ENCODE results near the gene HAGHL. TPM values are rescaled to one million over a fixed set of nuclear protein-coding genes. Genes with fewer than 3 reads are reported as not detected.
A peak's percentile ranks its signal among the peaks of the same experiment; 100 is the strongest.

HAGHL gene
- total and polyA plus RNA-seq, 2 donors from 2014 or later: 7.5 to 18.0 TPM

GRCh38 chr16:756428-756827 lies 29.5 kb downstream of the HAGHL start:
- Histone ChIP-seq H3K9ac (ENCODE audit: low read length in 3 of 3) (no peak overlapping the region), H3K27ac (ENCODE audit: low read depth in 2 of 2, low read length in 2 of 2) (no peak overlapping the region), H3K27me3 (ENCODE audit: control insufficient read depth, insufficient read depth, low read length) (no peaks in the 10 kb centered on the region), H3K36me3 (ENCODE audit: control insufficient read depth in 2 of 3, insufficient read depth in 3 of 3, low read length in 3 of 3) (no peaks in the 10 kb centered on the region), H3K4me1 (ENCODE audit: control insufficient read depth in 2 of 3, insufficient read depth in 2 of 3, low read depth in 1 of 3, low read length in 3 of 3) (no peaks in the 10 kb centered on the region), H3K4me3 (ENCODE audit: low read length in 3 of 3) (no peak overlapping the region), H3K9me3 (ENCODE audit: control insufficient read depth in 2 of 3, insufficient read depth in 1 of 3, low read length in 3 of 3) (no peaks in the 10 kb centered on the region)
- intact Hi-C loops (cut with DNase I): no loop called here
- no peak for DNase-seq
- FAIRE-seq: no peak
- no peak for TF ChIP-seq CTCF (IDR thresholded peaks at IDR 0.05; ENCODE audit: borderline replicate concordance, extremely low read depth, insufficient read depth)

GRCh38 chr16:759110-759910 lies 32.4 kb downstream of the HAGHL start:
- H3K27me3 ChIP-seq (ENCODE audit: control insufficient read depth, insufficient read depth, low read length): no peaks in the 10 kb centered on the region
- no peak overlapping the region for H3K9ac ChIP-seq (ENCODE audit: low read length in 3 of 3)
- H3K4me1 ChIP-seq (ENCODE audit: control insufficient read depth in 2 of 3, insufficient read depth in 2 of 3, low read depth in 1 of 3, low read length in 3 of 3): no peaks in the 10 kb centered on the region
- FAIRE-seq (no peak), DNase-seq (peak in 3 of 5 donors; percentile 30 to 37 (median 35))
- intact Hi-C loops (cut with DNase I): no loop called here
- no peak for TF ChIP-seq CTCF (IDR thresholded peaks at IDR 0.05; ENCODE audit: borderline replicate concordance, extremely low read depth, insufficient read depth)
- no peaks in the 10 kb centered on the region for H3K36me3 ChIP-seq (ENCODE audit: control insufficient read depth in 2 of 3, insufficient read depth in 3 of 3, low read length in 3 of 3)
- H3K4me3 ChIP-seq (ENCODE audit: low read length in 3 of 3): no peak overlapping the region
- no peaks in the 10 kb centered on the region for H3K9me3 ChIP-seq (ENCODE audit: control insufficient read depth in 2 of 3, insufficient read depth in 1 of 3, low read length in 3 of 3)
- H3K27ac ChIP-seq (ENCODE audit: low read depth in 2 of 2, low read length in 2 of 2): no peak overlapping the region

GRCh38 chr16:760065-760464 lies 33.2 kb downstream of the HAGHL start:
- Histone ChIP-seq H3K9ac (ENCODE audit: low read length in 3 of 3) (no peak overlapping the region), H3K9me3 (ENCODE audit: control insufficient read depth in 2 of 3, insufficient read depth in 1 of 3, low read length in 3 of 3) (no peaks in the 10 kb centered on the region), H3K4me3 (ENCODE audit: low read length in 3 of 3) (no peak overlapping the region), H3K27me3 (ENCODE audit: control insufficient read depth, insufficient read depth, low read length) (no peaks in the 10 kb centered on the region), H3K36me3 (ENCODE audit: control insufficient read depth in 2 of 3, insufficient read depth in 3 of 3, low read length in 3 of 3) (no peaks in the 10 kb centered on the region), H3K4me1 (ENCODE audit: control insufficient read depth in 2 of 3, insufficient read depth in 2 of 3, low read depth in 1 of 3, low read length in 3 of 3) (no peaks in the 10 kb centered on the region), H3K27ac (ENCODE audit: low read depth in 2 of 2, low read length in 2 of 2) (no peak overlapping the region)
- DNase-seq (peak in 1 of 5 donors; percentile 75), FAIRE-seq (no peak)
- TF ChIP-seq CTCF (IDR thresholded peaks at IDR 0.05; ENCODE audit: borderline replicate concordance, extremely low read depth, insufficient read depth): no peak
- intact Hi-C loops (cut with DNase I): no loop called here
